Testis (tissue), 3 donors: Measurements from ENCODE around the gene XAF1. TPM values are rescaled to one million over a fixed set of nuclear protein-coding genes. Genes with fewer than 3 reads are reported as not detected.

Experiments used
- DNase-seq: peaks from one replicate; pipeline ENCODE4 v3.0.0-alpha.2; 2019
- H3K27ac ChIP-seq, 2 donors: fragments of 200-600 bp; sonication (generic); one replicate each; pipeline ENCODE4 v1.5.1; 2019
- H3K27me3 ChIP-seq: fragments of 200-600 bp; sonication (generic); one replicate; pipeline ENCODE4 v1.5.1; 2019
- H3K36me3 ChIP-seq: fragments of 200-600 bp; sonication (generic); one replicate; pipeline ENCODE4 v1.5.1; 2017; ENCODE audit warnings: low read depth; ENCODE audit errors: missing control alignments
- H3K4me1 ChIP-seq: fragments of 200-600 bp; sonication (generic); one replicate; pipeline ENCODE4 v1.5.1; 2019
- H3K4me3 ChIP-seq, 2 donors: fragments of 200-600 bp; sonication (generic); one replicate each; pipeline ENCODE4 v1.5.1; 2017 to 2019
- H3K9me3 ChIP-seq: fragments of 200-600 bp; sonication (generic); one replicate; pipeline ENCODE4 v1.5.1; 2017
- POLR2A ChIP-seq: fragments of 450-650 bp; IDR thresholded peaks from one replicate; pipeline ENCODE4 v1.6.1; 2017; ENCODE audit warnings: antibody characterized with exemption, mild to moderate bottlenecking, moderate library complexity
- WGBS, 2 donors: methylation state at CpG; one replicate each; pipeline ENCODE4 v1.1.5; 2018; 5-methylcytosine and 5-hydroxymethylcytosine counted together
- intact Hi-C: fragments of 100-400 bp; cut with DNase I; formaldehyde crosslinking; loops from one replicate; pipeline ENCODE4 v1.15.1; 2023; ENCODE audit warnings: low total_unique reads
- polyA plus RNA-seq: library from polyadenylated mRNA; stranded (reverse); fragments of 350-450 nt; fragmentation: Illumina TruSeq; extraction: RNeasy Lipid Tissue Mini Kit (QIAGEN cat#74804); gene quantifications from one replicate; pipeline ENCODE4 v1.2.3, GENCODE V29; 2014; ENCODE audit warnings: low read depth, low replicate concordance; ENCODE audit not compliant: insufficient read depth
- total RNA-seq, 2 donors: library from RNA; depleted of rRNA; stranded (reverse); fragments of >200 nt; gene quantifications; one replicate each; pipeline ENCODE4 v1.2.3, GENCODE V29; 2016
- TF ChIP-seq, protein P1 (sequence below), 3 experiments: fragments of 450-650 bp in 2 of 3; fragments of 200-600 bp in 1 of 3; sonication (generic) in 1 of 3; IDR thresholded peaks; one replicate each; pipeline ENCODE4 v1.5.1; 2016 to 2019; ENCODE audit warnings: antibody characterized with exemption in 3 of 3, mild to moderate bottlenecking in 2 of 3, moderate library complexity in 1 of 3

XAF1 gene
- total and polyA plus RNA-seq, 3 donors from 2014 or later: 10.4 to 39.6 (median 26.8) TPM

DNA sequence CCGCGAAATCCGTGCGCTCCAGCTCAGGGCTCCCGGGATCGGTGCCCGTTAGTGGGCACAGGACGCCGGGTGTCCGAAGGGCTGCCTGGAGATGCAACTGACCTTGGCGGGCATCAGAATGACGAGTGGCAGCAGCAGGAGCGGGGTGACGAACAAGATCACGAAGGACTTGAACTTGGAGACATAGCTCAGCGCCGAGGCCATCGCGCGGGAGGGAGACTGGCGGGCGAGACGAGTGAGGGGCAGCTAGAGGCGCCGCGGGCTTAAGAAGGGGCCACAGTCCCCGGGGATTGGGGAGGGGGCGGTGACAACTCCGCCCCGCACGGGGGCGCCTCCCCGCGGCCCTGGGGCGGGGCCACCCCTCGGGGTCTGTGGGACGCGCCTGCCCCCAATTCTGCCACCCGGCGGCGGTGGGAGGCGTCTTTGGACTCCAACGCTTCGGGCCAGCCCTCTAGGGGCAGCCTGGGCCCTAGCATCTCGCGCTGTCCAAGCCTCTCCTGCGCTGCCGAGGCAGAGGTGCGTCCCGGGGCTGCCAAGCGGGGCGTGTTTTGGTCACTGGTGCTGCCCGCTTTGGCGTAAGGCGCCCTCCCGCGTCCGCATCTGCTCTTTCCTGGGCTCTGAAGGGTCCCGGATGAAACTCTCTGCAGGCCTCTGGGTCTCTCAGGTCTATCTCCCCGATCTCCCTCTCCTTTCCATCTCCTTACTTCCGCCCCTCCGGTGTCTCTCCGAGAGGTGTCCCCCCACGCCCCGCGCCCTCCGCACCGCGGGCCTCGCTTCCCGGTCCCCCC is 42.5 kb upstream of the XAF1 start, which contains the start of gene SLC13A5:
TSS of gene SLC13A5 (minus strand) at position 240 of the 788 bp plus-strand sequence. CDS start at position 204, 36 bp downstream.
- Histone ChIP-seq H3K27me3 (no peaks in the 10 kb centered on the region), H3K9me3 (no peaks in the 10 kb centered on the region), H3K4me1 (peaks cover 13% of the 10 kb centered on the region), H3K36me3 (no peaks in the 10 kb centered on the region), H3K27ac (no peak within 1 kb of the TSS), H3K4me3 (peak within 1 kb of the TSS; percentile 41 to 47)
- peak; percentile 62 for DNase-seq
- WGBS, 2 donors: 1 to 2% methylated on average over 36 to 64 of the region's 71 CpGs
- TF ChIP-seq, protein P1, sequence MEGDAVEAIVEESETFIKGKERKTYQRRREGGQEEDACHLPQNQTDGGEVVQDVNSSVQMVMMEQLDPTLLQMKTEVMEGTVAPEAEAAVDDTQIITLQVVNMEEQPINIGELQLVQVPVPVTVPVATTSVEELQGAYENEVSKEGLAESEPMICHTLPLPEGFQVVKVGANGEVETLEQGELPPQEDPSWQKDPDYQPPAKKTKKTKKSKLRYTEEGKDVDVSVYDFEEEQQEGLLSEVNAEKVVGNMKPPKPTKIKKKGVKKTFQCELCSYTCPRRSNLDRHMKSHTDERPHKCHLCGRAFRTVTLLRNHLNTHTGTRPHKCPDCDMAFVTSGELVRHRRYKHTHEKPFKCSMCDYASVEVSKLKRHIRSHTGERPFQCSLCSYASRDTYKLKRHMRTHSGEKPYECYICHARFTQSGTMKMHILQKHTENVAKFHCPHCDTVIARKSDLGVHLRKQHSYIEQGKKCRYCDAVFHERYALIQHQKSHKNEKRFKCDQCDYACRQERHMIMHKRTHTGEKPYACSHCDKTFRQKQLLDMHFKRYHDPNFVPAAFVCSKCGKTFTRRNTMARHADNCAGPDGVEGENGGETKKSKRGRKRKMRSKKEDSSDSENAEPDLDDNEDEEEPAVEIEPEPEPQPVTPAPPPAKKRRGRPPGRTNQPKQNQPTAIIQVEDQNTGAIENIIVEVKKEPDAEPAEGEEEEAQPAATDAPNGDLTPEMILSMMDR (IDR thresholded peaks at IDR 0.05): peak in 2 of 3 experiments; percentile 24 to 27
- TF ChIP-seq POLR2A: no peak
- intact Hi-C loops: no loop called here

DNA sequence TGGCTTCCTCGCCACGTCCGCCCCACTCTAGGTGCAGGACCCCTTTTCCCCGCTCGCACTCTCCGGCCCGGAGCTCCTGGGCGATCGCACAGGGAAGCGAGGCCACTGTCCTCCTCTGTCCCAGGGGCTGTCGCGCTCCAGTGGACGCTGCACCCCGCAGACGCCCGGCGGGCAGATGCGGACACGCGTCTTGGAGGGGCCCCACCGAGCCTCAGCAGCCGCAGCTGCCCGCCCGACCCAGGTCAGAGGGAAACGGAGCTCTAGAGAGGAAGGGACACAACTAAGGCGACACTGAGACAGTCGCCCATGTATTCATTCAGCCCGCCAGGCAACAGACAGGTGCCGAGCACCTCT is 42.0 kb upstream of the XAF1 start:
- intact Hi-C loops: no loop called here
- 11 to 20% methylated on average over 13 to 29 of the region's 29 CpGs for WGBS, 2 donors
- Histone ChIP-seq H3K9me3 (no peaks in the 10 kb centered on the region), H3K36me3 (no peaks in the 10 kb centered on the region), H3K4me3 (peak overlapping the region; percentile 41 to 47), H3K27me3 (no peaks in the 10 kb centered on the region), H3K4me1 (peaks cover 13% of the 10 kb centered on the region), H3K27ac (no peak overlapping the region)
- no peak for DNase-seq
- TF ChIP-seq, protein P1 (IDR thresholded peaks at IDR 0.05): no peak
- no peak for TF ChIP-seq POLR2A

DNA sequence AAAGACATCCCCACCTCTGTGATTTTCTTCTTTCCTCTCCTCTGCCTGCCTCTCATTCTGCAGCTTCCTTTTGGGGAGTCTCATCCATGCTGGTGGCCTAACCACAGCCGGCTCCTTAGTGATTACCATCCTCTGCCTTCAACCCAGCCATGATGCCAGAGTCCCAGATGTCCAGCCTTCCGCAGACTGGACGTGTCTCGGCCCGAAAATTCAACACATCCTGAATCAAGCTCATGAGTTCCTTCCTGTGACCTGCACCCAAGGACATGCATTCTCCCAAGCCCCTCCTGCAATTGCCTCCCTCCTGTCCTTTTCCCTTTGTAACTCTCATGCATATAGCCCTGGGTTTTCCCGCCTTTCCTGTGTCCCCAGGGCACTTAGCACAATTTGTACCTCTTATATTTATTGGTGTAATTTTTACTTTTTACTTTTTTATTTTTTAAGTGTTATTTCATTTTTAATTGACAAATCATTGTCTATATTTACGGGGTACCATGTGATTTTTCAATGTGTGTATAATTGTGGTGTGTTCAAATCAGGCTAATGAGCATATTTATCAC is 41.5 kb upstream of the XAF1 start:
- WGBS, 2 donors: 58 to 68% methylated on average over 7 of the region's 7 CpGs
- H3K27me3 ChIP-seq: no peaks in the 10 kb centered on the region
- TF ChIP-seq, protein P1 (IDR thresholded peaks at IDR 0.05): no peak
- no peak for TF ChIP-seq POLR2A
- no peaks in the 10 kb centered on the region for H3K36me3 ChIP-seq
- H3K4me1 ChIP-seq: peaks cover 13% of the 10 kb centered on the region
- no peaks in the 10 kb centered on the region for H3K9me3 ChIP-seq
- intact Hi-C loops: no loop called here
- DNase-seq: no peak
- H3K27ac ChIP-seq: no peak overlapping the region
- peak overlapping the region; percentile 41 to 47 for H3K4me3 ChIP-seq

DNA sequence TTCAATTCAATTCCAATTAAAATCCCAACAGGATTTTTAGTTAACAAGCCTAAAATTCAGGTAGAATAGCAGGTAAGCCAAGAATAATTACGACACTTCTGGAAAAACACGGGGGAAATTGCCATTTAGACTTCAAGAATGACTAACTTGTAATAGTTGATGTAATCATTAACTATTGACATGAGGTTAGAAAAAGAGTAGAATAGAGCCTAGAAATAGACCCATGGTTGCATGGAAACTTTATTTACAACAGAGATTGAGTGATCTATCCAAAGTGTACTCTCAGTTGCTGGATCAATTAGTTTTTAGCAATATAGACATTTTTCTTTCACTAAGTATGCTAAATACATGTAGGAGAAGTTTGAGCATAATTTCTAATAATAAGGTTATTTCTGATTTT is 39.1 kb upstream of the XAF1 start:
- DNase-seq: no peak
- H3K27me3 ChIP-seq: no peaks in the 10 kb centered on the region
- no peak overlapping the region for H3K27ac ChIP-seq
- 96 to 97% methylated on average over 2 of the region's 2 CpGs for WGBS, 2 donors
- TF ChIP-seq, protein P1 (IDR thresholded peaks at IDR 0.05): no peak
- no peak for TF ChIP-seq POLR2A
- H3K9me3 ChIP-seq: no peaks in the 10 kb centered on the region
- intact Hi-C loops: no loop called here
- H3K36me3 ChIP-seq: no peaks in the 10 kb centered on the region
- no peak overlapping the region for H3K4me3 ChIP-seq
- H3K4me1 ChIP-seq: peaks cover 12% of the 10 kb centered on the region
